ENCODE measurements around the gene STK32B.

The STK32B gene

GRCh38 chr4:5433196-5433595 lies 381.9 kb downstream of the STK32B start:
- TF ChIP-seq YY1 (IDR thresholded peaks at IDR 0.05; ENCODE audit: low read depth), result no peak
- TF ChIP-seq FOXM1 (IDR thresholded peaks at IDR 0.05; ENCODE audit: borderline replicate concordance, low read depth), result no peak

- TF ChIP-seq USF1 (IDR thresholded peaks at IDR 0.05), result no peak
Observed at GRCh38 chr4:5435201-5435600, 383.9 kb downstream of the STK32B start.

GRCh38 chr4:5435823-5436222 lies 384.5 kb downstream of the STK32B start:
- TF ChIP-seq NFIC (IDR thresholded peaks at IDR 0.05) (no peak), TAF1 (IDR thresholded peaks at IDR 0.05; ENCODE audit: low read depth) (no peak), TEAD4 (IDR thresholded peaks at IDR 0.05) (no peak), ZBTB7A (IDR thresholded peaks at IDR 0.05; ENCODE audit: low read depth) (no peak), REST (IDR thresholded peaks at IDR 0.05; ENCODE audit: low read depth) (no peak), FOXM1 (IDR thresholded peaks at IDR 0.05; ENCODE audit: borderline replicate concordance, low read depth) (no peak), CEBPB (IDR thresholded peaks at IDR 0.05) (no peak), CREB1 (IDR thresholded peaks at IDR 0.05; ENCODE audit: low read depth) (no peak)

GRCh38 chr4:5444918-5445517 lies 393.7 kb downstream of the STK32B start:
- TF ChIP-seq TCF12 (IDR thresholded peaks at IDR 0.05; ENCODE audit: low read depth), result no peak
- TF ChIP-seq ZBTB7A (IDR thresholded peaks at IDR 0.05; ENCODE audit: low read depth), result no peak
- no peak for TF ChIP-seq CEBPB (IDR thresholded peaks at IDR 0.05)
- TF ChIP-seq FOXM1 (IDR thresholded peaks at IDR 0.05; ENCODE audit: borderline replicate concordance, low read depth), result no peak
- TF ChIP-seq MAX (IDR thresholded peaks at IDR 0.05), result no peak

GRCh38 chr4:5446595-5447226 lies 395.4 kb downstream of the STK32B start:
- TF ChIP-seq NFIC (IDR thresholded peaks at IDR 0.05), result no peak
- no peak for TF ChIP-seq ZBTB7A (IDR thresholded peaks at IDR 0.05; ENCODE audit: low read depth)
- TF ChIP-seq FOXM1 (IDR thresholded peaks at IDR 0.05; ENCODE audit: borderline replicate concordance, low read depth), result no peak
- TF ChIP-seq EP300 (IDR thresholded peaks at IDR 0.05; ENCODE audit: borderline replicate concordance), result no peak
- no peak for TF ChIP-seq RAD21 (IDR thresholded peaks at IDR 0.05; ENCODE audit: low read depth)
- no peak for TF ChIP-seq YY1 (IDR thresholded peaks at IDR 0.05; ENCODE audit: low read depth)
- no peak for TF ChIP-seq TEAD4 (IDR thresholded peaks at IDR 0.05)
- no peak for TF ChIP-seq TCF12 (IDR thresholded peaks at IDR 0.05; ENCODE audit: low read depth)
- no peak for TF ChIP-seq CEBPB (IDR thresholded peaks at IDR 0.05)
- TF ChIP-seq CREB1 (IDR thresholded peaks at IDR 0.05; ENCODE audit: low read depth), result no peak
- no peak for TF ChIP-seq EGR1 (IDR thresholded peaks at IDR 0.05)
- TF ChIP-seq TAF1 (IDR thresholded peaks at IDR 0.05; ENCODE audit: low read depth), result no peak
- TF ChIP-seq MAX (IDR thresholded peaks at IDR 0.05), result no peak
- TF ChIP-seq USF1 (IDR thresholded peaks at IDR 0.05), result no peak
- no peak for TF ChIP-seq REST (IDR thresholded peaks at IDR 0.05; ENCODE audit: low read depth)

GRCh38 chr4:5447755-5448154 lies 396.5 kb downstream of the STK32B start:
- TF ChIP-seq CREB1 (IDR thresholded peaks at IDR 0.05; ENCODE audit: low read depth), result no peak
- no peak for TF ChIP-seq TCF12 (IDR thresholded peaks at IDR 0.05; ENCODE audit: low read depth)
- no peak for TF ChIP-seq EP300 (IDR thresholded peaks at IDR 0.05; ENCODE audit: borderline replicate concordance)
- no peak for TF ChIP-seq TEAD4 (IDR thresholded peaks at IDR 0.05)
- no peak for TF ChIP-seq MAX (IDR thresholded peaks at IDR 0.05)
- no peak for TF ChIP-seq REST (IDR thresholded peaks at IDR 0.05; ENCODE audit: low read depth)
- TF ChIP-seq RAD21 (IDR thresholded peaks at IDR 0.05; ENCODE audit: low read depth), result no peak
- no peak for TF ChIP-seq TAF1 (IDR thresholded peaks at IDR 0.05; ENCODE audit: low read depth)
- no peak for TF ChIP-seq ZBTB7A (IDR thresholded peaks at IDR 0.05; ENCODE audit: low read depth)
- TF ChIP-seq NFIC (IDR thresholded peaks at IDR 0.05), result no peak
- TF ChIP-seq FOXM1 (IDR thresholded peaks at IDR 0.05; ENCODE audit: borderline replicate concordance, low read depth), result no peak
- TF ChIP-seq USF1 (IDR thresholded peaks at IDR 0.05), result no peak
- no peak for TF ChIP-seq YY1 (IDR thresholded peaks at IDR 0.05; ENCODE audit: low read depth)
- no peak for TF ChIP-seq EGR1 (IDR thresholded peaks at IDR 0.05)
- no peak for TF ChIP-seq CEBPB (IDR thresholded peaks at IDR 0.05)

All from Ishikawa (cell line).